GM04503 (cell line): Measurements from ENCODE around the gene SLITRK4.

ENCODE experiments used
- DNase-seq: peaks from one replicate; pipeline ENCODE4 v3.0.0-alpha.2; 2012; ENCODE audit warnings: low read depth

Gene SLITRK4, protein sequence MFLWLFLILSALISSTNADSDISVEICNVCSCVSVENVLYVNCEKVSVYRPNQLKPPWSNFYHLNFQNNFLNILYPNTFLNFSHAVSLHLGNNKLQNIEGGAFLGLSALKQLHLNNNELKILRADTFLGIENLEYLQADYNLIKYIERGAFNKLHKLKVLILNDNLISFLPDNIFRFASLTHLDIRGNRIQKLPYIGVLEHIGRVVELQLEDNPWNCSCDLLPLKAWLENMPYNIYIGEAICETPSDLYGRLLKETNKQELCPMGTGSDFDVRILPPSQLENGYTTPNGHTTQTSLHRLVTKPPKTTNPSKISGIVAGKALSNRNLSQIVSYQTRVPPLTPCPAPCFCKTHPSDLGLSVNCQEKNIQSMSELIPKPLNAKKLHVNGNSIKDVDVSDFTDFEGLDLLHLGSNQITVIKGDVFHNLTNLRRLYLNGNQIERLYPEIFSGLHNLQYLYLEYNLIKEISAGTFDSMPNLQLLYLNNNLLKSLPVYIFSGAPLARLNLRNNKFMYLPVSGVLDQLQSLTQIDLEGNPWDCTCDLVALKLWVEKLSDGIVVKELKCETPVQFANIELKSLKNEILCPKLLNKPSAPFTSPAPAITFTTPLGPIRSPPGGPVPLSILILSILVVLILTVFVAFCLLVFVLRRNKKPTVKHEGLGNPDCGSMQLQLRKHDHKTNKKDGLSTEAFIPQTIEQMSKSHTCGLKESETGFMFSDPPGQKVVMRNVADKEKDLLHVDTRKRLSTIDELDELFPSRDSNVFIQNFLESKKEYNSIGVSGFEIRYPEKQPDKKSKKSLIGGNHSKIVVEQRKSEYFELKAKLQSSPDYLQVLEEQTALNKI

GRCh38 chrX:143635915-143636314, at the start of gene SLITRK4:
TSS of gene SLITRK4 (minus strand) at chrX:143636101. CDS start at chrX:143631108, 4,993 bp downstream.
- no peak for DNase-seq

- DNase-seq, result no peak
Measured at GRCh38 chrX:143683486-143683885, 47.6 kb upstream of the SLITRK4 start.

GRCh38 chrX:143674926-143675325, 39.0 kb upstream of the SLITRK4 start:
- no peak for DNase-seq

GRCh38 chrX:143669395-143669794, 33.5 kb upstream of the SLITRK4 start:
- DNase-seq, result no peak

- no peak for DNase-seq
Measured at GRCh38 chrX:143664302-143664701, 28.4 kb upstream of the SLITRK4 start.

GRCh38 chrX:143663755-143664154, 27.9 kb upstream of the SLITRK4 start:
- DNase-seq, result no peak

GRCh38 chrX:143661286-143661685, 25.4 kb upstream of the SLITRK4 start:
- no peak for DNase-seq

DNA sequence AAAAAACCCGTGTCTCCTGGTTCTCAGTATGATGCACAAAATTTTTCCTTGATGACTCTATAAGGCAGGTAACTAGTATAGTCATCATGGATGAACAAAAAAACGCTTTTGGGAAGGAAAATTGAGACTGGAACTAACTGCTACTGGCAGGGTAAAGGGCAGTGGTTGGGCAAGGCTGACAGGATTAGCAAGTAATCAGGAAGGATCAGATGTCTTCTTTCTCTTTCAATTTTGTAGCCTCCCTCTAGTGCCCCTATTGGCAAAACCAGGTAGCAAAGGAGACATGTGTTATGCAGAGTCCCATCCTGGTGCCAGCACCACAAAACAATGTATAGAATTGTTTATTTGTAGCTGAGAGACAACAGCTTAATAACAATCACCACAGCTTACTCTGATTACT, 12.8 kb upstream of the SLITRK4 start:
- DNase-seq, result no peak

GRCh38 chrX:143642426-143642825, 6.5 kb upstream of the SLITRK4 start:
- DNase-seq, result no peak

DNA sequence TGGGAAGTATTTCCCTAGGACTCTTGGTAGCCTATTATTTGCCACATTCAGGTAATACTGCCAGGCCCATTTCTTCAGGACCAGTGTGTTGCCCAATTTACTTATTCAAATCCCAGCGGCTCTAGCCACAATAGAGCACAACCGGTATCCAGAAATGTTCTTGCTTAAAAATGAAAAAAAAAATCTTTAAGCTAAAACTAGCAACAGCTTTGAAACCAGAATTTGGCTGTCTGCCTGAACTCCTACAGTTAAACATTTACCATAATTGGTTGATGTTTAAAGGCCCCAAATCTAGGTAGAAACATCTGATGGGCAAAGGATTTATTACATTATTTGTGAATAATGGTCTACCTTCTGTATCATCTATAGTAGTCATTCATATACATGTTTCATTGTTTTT, 930 bp upstream of the SLITRK4 start:
- DNase-seq, result no peak

DNA sequence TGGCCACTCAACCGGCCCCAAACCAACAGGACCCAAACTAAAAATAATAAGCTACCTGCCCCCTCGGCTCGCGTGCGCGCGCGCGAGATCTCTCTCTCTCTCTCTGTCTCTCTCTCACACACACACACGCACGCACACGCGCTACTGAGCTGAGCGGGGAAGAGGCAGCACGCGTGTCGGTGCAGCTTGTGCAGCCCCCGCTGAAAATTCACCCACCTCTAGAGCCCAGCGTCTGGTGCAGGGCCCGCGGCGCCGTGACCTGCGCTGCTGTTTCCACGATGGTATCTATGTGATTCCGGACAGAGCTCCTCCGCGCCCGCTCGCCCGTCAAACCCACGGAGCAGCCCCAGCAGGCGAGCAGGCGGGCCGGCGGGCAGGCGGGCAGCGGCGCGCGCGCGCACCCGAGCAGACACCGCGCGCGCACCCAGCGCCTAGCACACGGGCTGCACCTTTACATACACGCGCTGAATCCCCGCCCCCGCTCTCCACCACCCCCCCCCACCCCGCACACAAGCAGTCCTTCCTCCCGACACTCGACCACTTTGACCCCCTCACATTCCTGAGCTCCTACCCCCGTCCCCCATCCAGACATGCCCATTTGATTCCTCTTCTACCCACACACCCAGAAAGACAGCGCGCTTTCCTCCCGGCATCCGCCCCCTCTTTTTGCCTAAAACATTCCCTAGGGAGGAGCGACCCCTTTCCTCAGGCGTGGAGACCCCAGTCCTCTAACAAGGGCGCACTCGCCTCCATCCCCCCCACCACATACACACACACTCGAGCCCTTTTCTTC, 1.0 kb downstream of the SLITRK4 start:
- DNase-seq, result no peak

DNA sequence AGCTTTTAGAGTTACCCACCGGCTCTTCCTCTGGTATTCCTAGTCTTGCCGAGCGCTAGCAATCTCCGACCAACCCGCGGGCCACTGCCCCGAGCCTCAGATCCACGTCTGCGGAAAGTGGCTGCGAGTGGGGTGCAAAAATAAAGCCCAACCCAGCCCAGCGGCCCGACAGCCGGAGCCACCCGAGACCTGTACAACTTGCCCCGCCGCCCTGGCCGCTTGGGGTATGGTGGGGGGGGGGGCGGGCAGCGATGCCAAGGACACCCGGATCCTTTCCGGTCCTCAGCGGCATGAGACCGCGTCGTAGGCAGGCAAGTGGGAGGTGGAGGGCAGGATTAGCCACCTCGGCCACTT, 1.6 kb downstream of the SLITRK4 start:
- no peak for DNase-seq

- no peak for DNase-seq
Measured at GRCh38 chrX:143633461-143634308, 2.2 kb downstream of the SLITRK4 start.

DNA sequence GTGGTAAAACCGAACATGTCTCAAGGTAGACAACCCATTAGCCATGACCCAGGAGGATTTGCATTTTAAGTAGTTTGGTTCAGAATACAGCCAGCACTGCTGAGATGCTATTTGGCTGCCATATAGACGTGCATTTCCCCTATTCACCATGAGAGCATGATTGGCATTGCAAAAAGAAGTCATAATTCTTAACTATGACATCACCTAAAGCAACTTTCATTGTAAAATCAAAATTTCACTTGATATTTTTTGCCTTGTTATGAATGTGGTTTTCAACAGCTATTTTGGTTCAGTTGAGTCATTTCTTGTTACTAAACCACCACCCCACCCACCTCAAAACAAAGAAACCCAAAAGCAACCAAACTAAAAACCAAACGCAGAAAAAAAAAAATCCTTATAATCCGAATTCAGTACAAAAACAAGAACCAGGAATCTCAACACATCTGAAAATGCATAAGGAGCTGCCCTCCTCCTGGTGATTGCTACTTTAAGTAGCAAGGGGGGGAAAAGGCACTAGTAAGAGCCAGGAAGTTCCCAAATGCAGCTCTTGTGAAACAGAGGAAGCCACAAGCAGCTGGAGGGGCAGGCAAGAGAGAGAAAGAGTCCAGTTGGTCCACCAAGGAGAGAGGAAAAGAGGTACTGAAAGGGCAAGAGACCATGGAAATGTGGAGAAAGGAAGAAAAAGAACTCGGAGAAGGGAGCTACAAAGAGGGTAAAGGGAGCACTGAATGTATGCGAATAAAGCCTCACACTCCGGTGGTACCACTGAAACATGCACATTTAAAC, 3.1 kb downstream of the SLITRK4 start:
- DNase-seq, result no peak

DNA sequence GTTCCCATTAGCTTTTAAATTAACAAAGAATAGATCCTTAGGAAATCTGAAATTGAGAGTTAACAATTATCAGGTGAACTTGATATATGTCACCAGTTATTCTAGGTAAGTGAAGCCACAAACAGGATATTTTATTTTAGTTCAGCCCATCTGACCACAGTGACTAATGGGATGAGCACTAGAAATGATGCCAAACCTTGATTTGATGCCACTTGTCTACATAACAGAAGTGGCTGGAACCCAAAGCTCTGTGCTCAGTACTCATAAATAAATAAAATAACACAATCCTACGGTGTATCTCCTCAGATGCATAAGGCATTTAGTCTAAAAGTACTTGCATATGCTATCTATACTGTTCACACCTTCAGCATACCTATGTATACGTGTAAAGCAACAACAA, 12.2 kb downstream of the SLITRK4 start:
- no peak for DNase-seq

GRCh38 chrX:143621276-143621675, 14.6 kb downstream of the SLITRK4 start:
- no peak for DNase-seq

DNA sequence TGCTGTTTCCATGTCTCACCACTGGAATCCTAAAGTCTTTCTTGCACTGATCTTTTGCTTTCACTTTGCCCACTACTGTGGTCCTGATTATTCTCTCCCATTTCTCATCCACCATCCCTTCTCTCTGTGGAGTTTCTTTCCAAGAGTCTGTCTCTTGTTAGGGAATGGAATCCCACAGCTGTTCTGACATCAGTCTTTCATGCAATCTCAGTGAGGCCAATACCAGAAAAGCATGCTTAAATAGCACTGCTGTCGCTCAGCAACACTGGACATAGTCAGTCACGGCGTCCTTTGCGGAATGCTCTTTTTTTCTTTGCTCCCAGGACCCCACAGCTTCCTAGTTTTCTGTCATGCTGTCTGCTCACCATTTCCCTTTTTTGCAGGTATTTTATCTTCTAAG, 20.1 kb downstream of the SLITRK4 start:
- no peak for DNase-seq

DNA sequence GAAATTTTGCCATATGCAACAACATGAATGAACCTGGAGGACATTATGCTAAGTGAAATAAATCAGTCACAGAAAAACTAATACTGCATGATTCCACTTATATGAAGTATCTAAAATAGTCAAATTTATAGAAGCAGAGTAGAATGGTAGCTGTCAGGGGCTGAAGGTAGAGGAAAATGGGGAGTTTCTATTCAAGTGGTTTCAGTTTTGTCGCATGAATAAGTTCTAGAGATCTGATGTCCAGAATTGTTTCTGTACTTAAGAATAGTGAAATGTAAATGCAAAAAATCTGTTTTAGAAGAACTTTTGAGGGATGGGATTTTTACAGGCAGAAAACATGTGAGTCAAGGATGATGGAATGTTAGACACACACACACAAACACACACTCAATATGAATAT, 34.1 kb downstream of the SLITRK4 start:
- DNase-seq, result no peak

- DNase-seq, result no peak
Measured at GRCh38 chrX:143581240-143581639, 54.7 kb downstream of the SLITRK4 start.

- DNase-seq, result no peak
Measured at GRCh38 chrX:143580266-143580665, 55.6 kb downstream of the SLITRK4 start.
